Pancreas (tissue), 10 donors: ENCODE results near the gene MAGEA6. TPM values are rescaled to one million over a fixed set of nuclear protein-coding genes. Genes with fewer than 3 reads are reported as not detected.
A peak's percentile ranks its signal among the peaks of the same experiment; 100 is the strongest.

Source experiments
- ATAC-seq, 4 donors: fragments of 200-7000 bp; cut with Tn5 transposase; one replicate each; pipeline versions ENCODE4 v1.8.0 to v1.9.1; 2020; ENCODE audit warnings: mild to moderate bottlenecking in 4 of 4, moderate library complexity in 4 of 4
- DNase-seq, 6 donors: peaks; one replicate each; pipeline ENCODE4 v3.0.0-alpha.2; 2020
- FAIRE-seq: peaks from 2 replicates; lab custom pipeline; 2012; peaks lifted over from hg19 to GRCh38; lab: Jason Lieb, UNC
- H3K27ac ChIP-seq, 4 donors: fragments of 200-600 bp; sonication (generic); 1 replicate in 3 of 4; 2 replicates in 1 of 4; pipeline versions ENCODE4 v1.5.0 to v1.8.0; 2020
- H3K27me3 ChIP-seq, 4 donors: fragments of 200-600 bp; one replicate each; pipeline ENCODE4 v1.8.0; 2021
- H3K36me3 ChIP-seq, 3 donors: fragments of 200-600 bp; sonication (generic) in 1 of 3; one replicate each; pipeline versions ENCODE4 v1.5.0 to v1.8.0; 2020 to 2021
- H3K4me1 ChIP-seq, 3 donors: fragments of 200-600 bp; one replicate each; pipeline ENCODE4 v1.8.0; 2021
- H3K4me3 ChIP-seq, 4 donors: fragments of 200-600 bp; sonication (generic) in 2 of 4; one replicate each; pipeline versions ENCODE4 v1.5.0 to v1.8.0; 2020 to 2021
- H3K9me3 ChIP-seq, 4 donors: fragments of 200-600 bp; one replicate each; pipeline ENCODE4 v1.8.0; 2021
- CTCF ChIP-seq, 4 donors: fragments of 200-600 bp; sonication (generic) in 3 of 4; IDR thresholded peaks; one replicate each; pipeline versions ENCODE4 v1.5.0 to v1.8.0; 2021; ENCODE audit warnings: antibody characterized with exemption in 4 of 4
- WGBS, 2 donors: extraction: QIAGEN DNeasy Blood & Tissue Kit; methylation state at CpG; one replicate each; pipeline ENCODE4 v1.1.7; 2013; 5-methylcytosine and 5-hydroxymethylcytosine counted together
- intact Hi-C, 3 donors: fragments of 100-400 bp; cut with DNase I; formaldehyde crosslinking; loops; one replicate each; pipeline versions ENCODE4 v1.11.1 to v1.14.2; 2022
- polyA plus RNA-seq, 2 donors: library from polyadenylated mRNA; stranded (reverse); fragments of 200-250 nt; gene quantifications; one replicate each; pipeline ENCODE4 v1.2.3, GENCODE V29; 2013
- total RNA-seq, 6 donors: library from RNA; stranded (reverse); fragmentation: NEBNext Ultra II Directional in 4 of 6; extraction: Animal tissue kit (Norgen Biotek cat#: 25700) in 4 of 6; gene quantifications; one replicate each; pipeline versions ENCODE4 v1.2.1 to v1.2.4, GENCODE V29; 2021 to 2023
- donor health status: healthy with polysubstance abuse.
- donor health status: DM: no; HTN: no; CAD: no; lungs with moderate emphysema.
- donor health status: DM: no; HTN: no; CAD: no.
- donor health status: control.
- donor health status: control.
- donor health status: Bipolar disorder and iron deficiency.
- donor health status: DM: yes; HTN: yes; CAD: no.
- donor health status: DM: no; HTN: no; CAD: no.
- donor health status: DM: no; HTN: no; CAD: no.
- donor health status: DM: yes; HTN: yes; CAD: no.

The MAGEA6 gene
- total and polyA plus RNA-seq, 8 donors, result not detected

GRCh38 chrX:152733261-152733975, 36.1 kb downstream of the MAGEA6 start, which contains the start of the genes CSAG1 and MAGEA12:
TSS of gene CSAG1 (minus strand) at chrX:152733721. CDS start at chrX:152732460, 1,261 bp downstream.
TSS of gene MAGEA12 (plus strand) at chrX:152733757. CDS start at chrX:152736162, 2,405 bp downstream.
- Histone ChIP-seq H3K4me1 (no peaks in the 10 kb centered on the region), H3K4me3 (no peak within 1 kb of the TSS), H3K27me3 (no peaks in the 10 kb centered on the region), H3K36me3 (no peaks in the 10 kb centered on the region), H3K27ac (no peak within 1 kb of the TSS), H3K9me3 (no peaks in the 10 kb centered on the region)
- DNase-seq, result peak in 2 of 6 donors; percentile 5 to 46
- no peak for FAIRE-seq
- TF ChIP-seq CTCF (IDR thresholded peaks at IDR 0.05), result no peak
- intact Hi-C loops, result no loop called here
- 77% methylated on average over 19 of the region's 21 CpGs for WGBS, 2 donors
- no peak for ATAC-seq

GRCh38 chrX:152725409-152725808, 44.1 kb downstream of the MAGEA6 start:
- intact Hi-C loops, result no loop called here
- WGBS, 2 donors, result 53 to 56% methylated on average over 7 of the region's 7 CpGs
- no peak for TF ChIP-seq CTCF (IDR thresholded peaks at IDR 0.05)
- Histone ChIP-seq H3K4me1 (no peaks in the 10 kb centered on the region), H3K4me3 (no peak overlapping the region), H3K27ac (no peak overlapping the region), H3K9me3 (no peaks in the 10 kb centered on the region), H3K27me3 (no peaks in the 10 kb centered on the region), H3K36me3 (no peaks in the 10 kb centered on the region)
- FAIRE-seq (no peak), ATAC-seq (no peak), DNase-seq (peak in 2 of 6 donors; percentile 2 to 17)

Other genes starting within 250 kb of the MAGEA6 start
- gene GABRQ, start 131.8 kb downstream of the MAGEA6 start, total RNA-seq, result not detected
- not detected for gene GABRQ, start 131.8 kb downstream of the MAGEA6 start, polyA plus RNA-seq
- gene MAGEA3, start 70.9 kb downstream of the MAGEA6 start, total RNA-seq, result under 1 TPM in 1 of 6 donors, not detected in 5; 0.16 TPM
- not detected for gene MAGEA3, start 70.9 kb downstream of the MAGEA6 start, polyA plus RNA-seq
- not detected for gene CSAG2, start 60.4 kb downstream of the MAGEA6 start, total RNA-seq
- not detected for gene CSAG2, start 60.4 kb downstream of the MAGEA6 start, polyA plus RNA-seq
- not detected for gene MAGEA2B, start 55.1 kb downstream of the MAGEA6 start, total RNA-seq
- not detected for gene MAGEA2B, start 55.1 kb downstream of the MAGEA6 start, polyA plus RNA-seq
- gene CSAG1, start 36.0 kb downstream of the MAGEA6 start, total RNA-seq, result not detected
- gene CSAG1, start 36.0 kb downstream of the MAGEA6 start, polyA plus RNA-seq, result not detected
- gene MAGEA12, start 35.9 kb downstream of the MAGEA6 start, total RNA-seq, result under 1 TPM in 1 of 6 donors, not detected in 5; 0.13 TPM
- gene MAGEA12, start 35.9 kb downstream of the MAGEA6 start, polyA plus RNA-seq, result not detected
- not detected for gene MAGEA2, start 15.8 kb downstream of the MAGEA6 start, total RNA-seq
- not detected for gene MAGEA2, start 15.8 kb downstream of the MAGEA6 start, polyA plus RNA-seq
- not detected for gene CSAG3, start 10.5 kb downstream of the MAGEA6 start, total RNA-seq
- not detected for gene CSAG3, start 10.5 kb downstream of the MAGEA6 start, polyA plus RNA-seq
- 10 to 100 TPM in 3 of 6 donors, 1 to 10 TPM in 3; 6.6 to 16.7 (median 10.1) TPM for gene CETN2, start 61.1 kb upstream of the MAGEA6 start, total RNA-seq
- gene CETN2, start 61.1 kb upstream of the MAGEA6 start, polyA plus RNA-seq, result 10 to 100 TPM; 19.4 to 31.4 TPM
- 1 to 10 TPM; 5.0 to 7.6 (median 6.4) TPM for gene NSDHL, start 61.4 kb upstream of the MAGEA6 start, total RNA-seq
- 1 to 10 TPM; 4.6 to 8.3 TPM for gene NSDHL, start 61.4 kb upstream of the MAGEA6 start, polyA plus RNA-seq
- 1 to 10 TPM; 2.4 to 5.0 (median 3.0) TPM for gene ZNF185, start 128.4 kb upstream of the MAGEA6 start, total RNA-seq
- gene ZNF185, start 128.4 kb upstream of the MAGEA6 start, polyA plus RNA-seq, result 1 to 10 TPM; 2.2 to 4.8 TPM
- gene PNMA5, start 224.4 kb upstream of the MAGEA6 start, total RNA-seq, result not detected
- not detected for gene PNMA5, start 224.4 kb upstream of the MAGEA6 start, polyA plus RNA-seq